Medulla oblongata (tissue), 1 donor: ENCODE measurements around the gene UNC13B.

Experiments used
- DNase-seq: peaks from one replicate; pipeline ENCODE4 v3.0.0-alpha.2; 2015; ENCODE audit errors: extremely low spot score

UNC13B gene

DNA sequence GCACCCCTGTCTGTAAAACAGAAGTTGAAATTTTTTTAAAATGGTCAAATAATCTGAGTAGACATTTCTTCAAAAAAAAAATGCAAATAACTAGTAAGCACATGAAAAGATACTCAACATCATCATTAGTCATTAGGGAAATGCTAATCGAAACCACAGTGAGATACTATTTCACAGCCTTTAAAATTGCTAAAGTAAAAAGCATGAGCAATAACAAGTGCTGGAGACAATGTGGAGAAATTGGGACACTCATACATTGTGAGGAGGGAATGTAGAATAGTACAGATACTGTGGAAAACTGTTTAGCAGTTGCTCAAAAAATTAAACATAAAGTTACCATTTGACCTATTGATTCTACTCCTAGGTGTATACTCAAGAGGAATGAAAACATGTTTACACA lies 269.7 kb downstream of the UNC13B start:
- DNase-seq, result no peak

- no peak for DNase-seq
Observed at GRCh38 chr9:35432076-35432475, 270.3 kb downstream of the UNC13B start.

DNA sequence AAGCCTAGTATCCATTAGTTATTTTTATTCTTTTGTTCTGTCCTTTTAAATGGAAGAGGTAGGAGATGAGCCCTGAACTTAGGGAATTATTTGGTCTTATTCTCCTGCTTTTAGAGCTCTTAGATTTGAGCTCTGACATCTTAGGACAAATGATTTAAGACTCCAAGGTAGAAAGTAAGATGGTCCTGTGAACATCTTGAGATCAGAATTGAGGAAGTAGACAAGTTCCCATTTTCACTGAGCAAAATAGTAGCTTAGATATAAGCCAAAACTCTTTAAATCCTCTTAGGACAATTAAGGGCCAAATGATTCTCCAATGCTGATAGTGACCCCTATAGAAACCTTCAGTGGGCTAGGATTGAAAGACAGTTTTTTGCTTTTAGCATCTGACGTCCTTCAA lies 275.1 kb downstream of the UNC13B start:
- peak; percentile 3 for DNase-seq

DNA sequence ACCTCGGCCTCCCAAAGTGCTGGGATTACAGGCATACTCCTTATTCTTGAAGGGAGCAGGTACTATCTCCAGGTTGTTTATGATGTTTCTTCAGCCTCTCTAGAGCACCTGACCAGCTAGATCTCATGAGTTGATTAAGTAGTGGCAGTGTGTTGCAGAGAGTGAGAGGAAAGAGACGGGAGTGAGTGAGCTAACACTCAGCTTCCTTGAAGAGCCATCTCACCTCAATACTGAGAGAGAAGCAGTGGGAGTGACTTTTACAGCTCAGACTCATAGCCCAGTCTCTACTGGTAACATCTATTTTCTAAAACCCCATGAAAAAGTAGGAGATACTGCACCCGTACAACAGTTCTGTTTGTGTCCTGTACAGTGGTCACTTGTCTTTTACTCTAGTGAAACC lies 284.2 kb downstream of the UNC13B start:
- DNase-seq, result no peak

DNA sequence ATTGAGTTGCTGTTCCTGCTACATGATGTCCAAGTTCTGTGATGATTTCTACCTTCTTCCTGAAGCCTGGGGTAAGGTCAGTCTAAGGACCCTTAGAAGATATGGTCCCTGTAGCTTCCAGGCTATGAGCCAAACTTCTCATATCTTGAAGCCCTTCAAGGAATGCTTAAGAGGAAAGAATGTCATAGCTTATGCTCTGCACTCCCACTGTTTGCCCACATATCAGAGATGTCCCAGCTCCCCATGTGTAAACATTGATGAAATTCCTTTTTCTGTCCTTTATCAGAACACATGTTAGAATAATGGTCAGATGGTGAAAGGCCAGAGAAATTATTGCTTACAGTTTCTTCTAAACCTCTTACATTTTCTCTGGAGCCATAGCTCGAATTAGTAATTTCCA lies 286.7 kb downstream of the UNC13B start:
- DNase-seq, result no peak

- DNase-seq, result no peak
Observed at GRCh38 chr9:35452481-35452880, 290.7 kb downstream of the UNC13B start.

- DNase-seq, result no peak
Observed at GRCh38 chr9:35453786-35454185, 292.0 kb downstream of the UNC13B start.
